Right lobe of liver (tissue), 6 donors: ENCODE results near the gene TSPAN4. TPM values are rescaled to one million over a fixed set of nuclear protein-coding genes. Genes with fewer than 3 reads are reported as not detected.

ENCODE experiments used
- ATAC-seq, 4 donors: fragments of 200-7000 bp; cut with Tn5 transposase; one replicate each; pipeline ENCODE4 v1.9.1; 2020; ENCODE audit warnings: mild to moderate bottlenecking in 4 of 4, moderate library complexity in 4 of 4
- DNase-seq, 3 donors: peaks; one replicate each; pipeline ENCODE4 v3.0.0-alpha.2; 2020
- H3K27ac ChIP-seq, 3 donors: fragments of 200-600 bp; one replicate each; pipeline ENCODE4 v1.8.0; 2022
- H3K27me3 ChIP-seq, 2 donors: fragments of 200-600 bp; one replicate each; pipeline ENCODE4 v1.8.0; 2022
- H3K36me3 ChIP-seq, 4 donors: fragments of 200-600 bp; sonication (generic) in 1 of 4; one replicate each; pipeline versions ENCODE4 v1.5.1 to v1.8.0; 2017 to 2022; ENCODE audit warnings: control low read depth in 1 of 4
- H3K4me1 ChIP-seq, 4 donors: fragments of 200-600 bp; sonication (generic) in 1 of 4; one replicate each; pipeline versions ENCODE4 v1.5.1 to v1.8.0; 2017 to 2022; ENCODE audit warnings: control low read depth in 1 of 4
- H3K4me3 ChIP-seq, 3 donors: fragments of 200-600 bp; one replicate each; pipeline ENCODE4 v1.8.0; 2022
- H3K9me3 ChIP-seq, 4 donors: fragments of 200-600 bp; sonication (generic) in 1 of 4; one replicate each; pipeline versions ENCODE4 v1.5.1 to v1.8.0; 2017 to 2022; ENCODE audit warnings: control low read depth in 1 of 4
- CTCF ChIP-seq, 4 donors: fragments of 200-600 bp in 3 of 4; fragments of 450-650 bp in 1 of 4; IDR thresholded peaks; one replicate each; pipeline versions ENCODE4 v1.5.1 to v1.8.0; 2016 to 2022; ENCODE audit warnings: antibody characterized with exemption in 4 of 4, mild to moderate bottlenecking in 2 of 4
- POLR2A ChIP-seq: fragments of 450-650 bp; IDR thresholded peaks from one replicate; pipeline ENCODE4 v1.6.1; 2017; ENCODE audit warnings: antibody characterized with exemption, mild to moderate bottlenecking
- WGBS: methylation state at CpG from one replicate; pipeline ENCODE4 v1.1.6; 2018; ENCODE audit warnings: low coverage, low lambda C conversion rate; ENCODE audit not compliant: insufficient coverage; ENCODE audit errors: missing lambda C conversion rate; 5-methylcytosine and 5-hydroxymethylcytosine counted together
- intact Hi-C, 2 donors: fragments of 100-400 bp; cut with DNase I; formaldehyde crosslinking; loops; one replicate each; pipeline versions ENCODE4 v1.11.2 to v1.14.1; 2022
- total RNA-seq, 6 experiments: library from RNA; depleted of rRNA in 2 of 6; stranded (reverse); fragments of >200 nt in 2 of 6; fragmentation: NEBNext Ultra II Directional in 3 of 6; extraction: Animal tissue kit (Norgen Biotek cat#: 25700) in 3 of 6; gene quantifications; one replicate each; pipeline versions ENCODE4 v1.1.0 to v1.2.4, GENCODE V29; 2016 to 2023
- donor health status: DM: no; HTN: yes; CAD: no.
- donor health status: DM: no; HTN: no; CAD: no.
- donor health status: DM: no; HTN: no; CAD: no.
- donor health status: DM: no; HTN: yes; CAD: no.
- donor health status: DM: no; HTN: yes; CAD: no.

The TSPAN4 gene
- total RNA-seq, 6 experiments from 2014 or later, result 14.9 to 80.6 (median 30.5) TPM

- Histone ChIP-seq H3K27me3 (no peaks in the 10 kb centered on the region), H3K4me1 (peaks cover 0 to 78% (median 32%) of the 10 kb centered on the region in 4 donors), H3K36me3 (no peaks in the 10 kb centered on the region), H3K4me3 (peak overlapping the region; percentile 2 to 35 (median 32)), H3K9me3 (no peaks in the 10 kb centered on the region), H3K27ac (no peak overlapping the region)
- peak; percentile 73 to 85 (median 82) for DNase-seq
- intact Hi-C loops, result no loop called here
- ATAC-seq, result peak; percentile 30 to 55 (median 40)
- WGBS, result under 1% methylated on average over 15 of the region's 78 CpGs
- TF ChIP-seq POLR2A (no peak), CTCF (IDR thresholded peaks at IDR 0.05) (no peak)
These were observed 12.1 kb upstream of the TSPAN4 start for GRCh38 chr11:830295-831117.

GRCh38 chr11:831118-831864, 11.4 kb upstream of the TSPAN4 start:
- DNase-seq (no peak), ATAC-seq (no peak)
- no peak overlapping the region for H3K4me3 ChIP-seq

GRCh38 chr11:831961-832528, 10.6 kb upstream of the TSPAN4 start:
- ATAC-seq (no peak), DNase-seq (no peak)
- no peaks in the 10 kb centered on the region for H3K9me3 ChIP-seq
- intact Hi-C loops, result no loop called here
- H3K27ac ChIP-seq, result no peak overlapping the region
- peaks cover 0 to 62% (median 25%) of the 10 kb centered on the region in 4 donors for H3K4me1 ChIP-seq
- H3K36me3 ChIP-seq, result peaks cover 0 to 6% (median under 1%) of the 10 kb centered on the region in 4 donors
- H3K27me3 ChIP-seq, result no peaks in the 10 kb centered on the region
- WGBS, result 40% methylated on average over 2 of the region's 23 CpGs
- H3K4me3 ChIP-seq, result peak overlapping the region; percentile 37 to 75 (median 43)
- TF ChIP-seq POLR2A (no peak), CTCF (IDR thresholded peaks at IDR 0.05) (no peak)

More at GRCh38 chr11:831118-831864, 11.4 kb upstream of the TSPAN4 start:
- WGBS, result 68% methylated on average over 10 of the region's 31 CpGs
- no peak for TF ChIP-seq CTCF (IDR thresholded peaks at IDR 0.05)
- TF ChIP-seq POLR2A, result no peak
- Histone ChIP-seq H3K27ac (no peak overlapping the region), H3K9me3 (no peaks in the 10 kb centered on the region), H3K36me3 (no peaks in the 10 kb centered on the region), H3K4me1 (peaks cover 0 to 70% (median 29%) of the 10 kb centered on the region in 4 donors), H3K27me3 (no peaks in the 10 kb centered on the region)
- intact Hi-C loops, result no loop called here

- peak in 1 of 3 donors; percentile 73 for DNase-seq
- peak; percentile 9 to 39 (median 36) for ATAC-seq
These were observed 10.0 kb upstream of the TSPAN4 start, which contains the start of gene CD151 for GRCh38 chr11:832529-833113. Gene CD151 (plus strand): TSS chr11:832952. CDS start chr11:836070, 3,118 bp downstream.

More at GRCh38 chr11:832529-833113, 10.0 kb upstream of the TSPAN4 start, which contains the start of gene CD151:
- H3K9me3 ChIP-seq, result no peaks in the 10 kb centered on the region
- no peak for TF ChIP-seq POLR2A
- TF ChIP-seq CTCF (IDR thresholded peaks at IDR 0.05), result no peak
- no peaks in the 10 kb centered on the region for H3K27me3 ChIP-seq
- peak within 1 kb of the TSS; percentile 4 to 82 (median 63) for H3K27ac ChIP-seq
- 20% methylated on average over 7 of the region's 67 CpGs for WGBS
- H3K4me3 ChIP-seq, result peak within 1 kb of the TSS; percentile 75 to 85 (median 84)
- peaks cover 0 to 11% (median 4%) of the 10 kb centered on the region in 4 donors for H3K36me3 ChIP-seq
- intact Hi-C loops, result no loop called here
- peaks cover 0 to 57% (median 25%) of the 10 kb centered on the region in 4 donors for H3K4me1 ChIP-seq
